ENCODE results near the gene APLN. TPM values are rescaled to one million over a fixed set of nuclear protein-coding genes. Genes with fewer than 3 reads are reported as not detected.

APLN gene
- total RNA-seq, 2 experiments from 2014 or later, result 2.4 to 2.6 TPM

- peak; percentile 50 for DNase-seq
- Mint-ChIP-seq H3K4me3 (no peak overlapping the region), H3K9me3 (no peaks in the 10 kb centered on the region), H3K27ac (no peak overlapping the region), H3K27me3 (no peaks in the 10 kb centered on the region), H3K4me1 (no peaks in the 10 kb centered on the region), H3K36me3 (no peaks in the 10 kb centered on the region)
These were observed 17.3 kb downstream of the APLN start for GRCh38 chrX:129637217-129638109.

GRCh38 chrX:129636175-129636681 lies 18.5 kb downstream of the APLN start:
- H3K36me3 Mint-ChIP-seq, result no peaks in the 10 kb centered on the region
- H3K27me3 Mint-ChIP-seq, result no peaks in the 10 kb centered on the region
- H3K4me3 Mint-ChIP-seq, result no peak overlapping the region
- no peak overlapping the region for H3K27ac Mint-ChIP-seq
- H3K9me3 Mint-ChIP-seq, result no peaks in the 10 kb centered on the region
- H3K4me1 Mint-ChIP-seq, result peaks cover 4% of the 10 kb centered on the region
- DNase-seq, result no peak

DNA sequence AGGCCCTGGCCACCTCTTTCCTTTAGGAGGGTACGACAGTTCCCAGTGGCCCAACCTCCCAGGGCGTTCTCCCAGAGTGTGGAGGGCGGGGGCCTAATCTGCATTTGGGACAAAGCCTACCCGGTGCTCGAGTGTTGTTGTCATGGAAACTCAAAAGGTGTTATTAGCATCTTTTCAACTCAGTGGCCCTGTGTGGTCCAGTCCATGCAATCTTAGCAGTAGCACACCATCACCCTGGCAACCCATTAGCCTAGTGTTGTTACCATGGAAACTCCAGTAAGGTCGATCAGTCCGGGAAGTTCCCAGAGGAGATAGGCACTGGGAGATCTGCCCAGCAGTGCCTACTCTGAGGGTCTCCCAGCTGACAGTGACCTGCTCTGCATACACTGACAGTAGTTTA lies 20.2 kb downstream of the APLN start:
- DNase-seq, result no peak
- peaks cover 4% of the 10 kb centered on the region for H3K4me1 Mint-ChIP-seq

DNA sequence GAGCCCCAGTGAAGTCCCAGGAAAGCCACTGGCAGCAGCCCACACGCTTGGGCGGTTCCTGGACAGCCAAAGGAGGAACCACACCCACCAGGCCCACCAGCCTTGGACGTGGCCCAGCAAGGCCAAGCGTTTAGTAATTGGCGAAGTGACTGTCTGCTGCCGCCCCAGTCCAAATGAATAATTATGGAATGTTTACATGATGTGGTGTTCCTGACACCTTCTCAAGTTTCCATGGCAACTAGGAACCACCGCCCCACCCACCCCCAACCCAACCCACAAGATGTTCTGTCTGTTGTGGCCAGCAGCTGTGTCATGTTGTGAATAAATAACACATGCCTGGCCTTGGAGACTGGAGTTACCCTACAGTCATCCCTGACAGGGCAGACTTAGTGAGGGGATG lies 22.3 kb downstream of the APLN start:
- no peak for DNase-seq
- H3K27me3 Mint-ChIP-seq, result no peaks in the 10 kb centered on the region
- peaks cover 4% of the 10 kb centered on the region for H3K4me1 Mint-ChIP-seq
- H3K9me3 Mint-ChIP-seq, result no peaks in the 10 kb centered on the region
- H3K36me3 Mint-ChIP-seq, result no peaks in the 10 kb centered on the region
- no peak overlapping the region for H3K4me3 Mint-ChIP-seq
- H3K27ac Mint-ChIP-seq, result no peak overlapping the region

More for the DNA sequence above, 20.2 kb downstream of the APLN start:
- no peaks in the 10 kb centered on the region for H3K36me3 Mint-ChIP-seq
- no peaks in the 10 kb centered on the region for H3K9me3 Mint-ChIP-seq
- H3K4me3 Mint-ChIP-seq, result no peak overlapping the region
- H3K27ac Mint-ChIP-seq, result no peak overlapping the region
- no peaks in the 10 kb centered on the region for H3K27me3 Mint-ChIP-seq

GRCh38 chrX:129631849-129632248 lies 22.9 kb downstream of the APLN start:
- no peak overlapping the region for H3K4me3 Mint-ChIP-seq
- no peak overlapping the region for H3K27ac Mint-ChIP-seq
- H3K4me1 Mint-ChIP-seq, result peaks cover 4% of the 10 kb centered on the region
- no peak for DNase-seq
- no peaks in the 10 kb centered on the region for H3K36me3 Mint-ChIP-seq
- H3K9me3 Mint-ChIP-seq, result no peaks in the 10 kb centered on the region
- H3K27me3 Mint-ChIP-seq, result no peaks in the 10 kb centered on the region

- Mint-ChIP-seq H3K4me3 (no peak overlapping the region), H3K27ac (no peak overlapping the region), H3K9me3 (no peaks in the 10 kb centered on the region), H3K4me1 (peaks cover 4% of the 10 kb centered on the region), H3K27me3 (no peaks in the 10 kb centered on the region), H3K36me3 (no peaks in the 10 kb centered on the region)
- no peak for DNase-seq
These were observed 24.9 kb downstream of the APLN start for GRCh38 chrX:129629837-129630236.

DNA sequence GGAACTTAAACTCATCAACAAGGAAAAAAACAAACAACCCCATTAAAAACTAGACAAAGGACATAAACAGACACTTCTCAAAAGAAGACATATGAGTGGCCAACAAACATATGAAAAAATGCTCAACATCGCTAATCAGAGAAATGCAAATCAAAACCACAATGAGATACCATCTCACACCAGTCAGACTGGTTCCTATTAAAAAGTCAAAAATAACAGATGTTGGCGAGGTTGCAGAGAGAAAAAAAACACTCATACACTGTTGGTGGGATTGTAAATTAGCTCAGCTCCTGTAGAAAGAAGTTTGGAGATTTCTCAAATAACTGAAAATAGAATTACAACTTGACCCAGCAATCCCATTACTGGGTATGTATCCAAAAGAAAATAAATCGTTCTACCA lies 28.7 kb downstream of the APLN start:
- no peak overlapping the region for H3K4me3 Mint-ChIP-seq
- no peak overlapping the region for H3K27ac Mint-ChIP-seq
- no peak for DNase-seq
- H3K36me3 Mint-ChIP-seq, result no peaks in the 10 kb centered on the region
- no peaks in the 10 kb centered on the region for H3K4me1 Mint-ChIP-seq
- H3K27me3 Mint-ChIP-seq, result peaks cover 3% of the 10 kb centered on the region
- no peaks in the 10 kb centered on the region for H3K9me3 Mint-ChIP-seq

DNA sequence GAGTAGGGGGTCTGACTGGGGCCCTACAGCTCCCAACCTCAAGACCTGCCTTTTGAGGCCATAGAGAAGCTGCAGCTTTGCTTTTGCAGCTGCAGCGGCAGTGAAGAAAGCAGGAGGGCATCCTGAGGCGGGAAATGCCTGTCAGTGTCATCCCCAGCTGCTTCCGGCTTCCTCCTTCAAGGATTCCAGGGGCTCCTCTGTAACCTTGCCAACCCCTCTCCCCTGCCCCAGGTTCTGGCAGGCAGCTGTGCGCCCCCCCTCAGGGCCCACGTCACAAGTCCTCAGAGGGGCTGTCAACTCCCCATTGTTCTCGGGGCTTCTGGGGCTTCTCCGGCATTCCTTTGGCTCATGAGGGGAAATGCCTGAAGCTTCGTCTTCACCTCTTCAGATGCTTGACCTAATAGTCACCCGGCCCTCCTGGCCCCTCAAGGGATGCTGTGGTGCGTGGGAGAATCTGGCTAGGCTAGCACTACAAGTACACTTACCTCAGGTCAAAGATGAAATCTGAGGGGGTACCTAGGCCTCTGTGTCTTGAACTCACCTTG lies 31.9 kb downstream of the APLN start:
- Mint-ChIP-seq H3K27me3 (peaks cover 3% of the 10 kb centered on the region), H3K27ac (no peak overlapping the region), H3K4me1 (no peaks in the 10 kb centered on the region), H3K36me3 (no peaks in the 10 kb centered on the region), H3K9me3 (no peaks in the 10 kb centered on the region), H3K4me3 (no peak overlapping the region)
- DNase-seq, result no peak

DNA sequence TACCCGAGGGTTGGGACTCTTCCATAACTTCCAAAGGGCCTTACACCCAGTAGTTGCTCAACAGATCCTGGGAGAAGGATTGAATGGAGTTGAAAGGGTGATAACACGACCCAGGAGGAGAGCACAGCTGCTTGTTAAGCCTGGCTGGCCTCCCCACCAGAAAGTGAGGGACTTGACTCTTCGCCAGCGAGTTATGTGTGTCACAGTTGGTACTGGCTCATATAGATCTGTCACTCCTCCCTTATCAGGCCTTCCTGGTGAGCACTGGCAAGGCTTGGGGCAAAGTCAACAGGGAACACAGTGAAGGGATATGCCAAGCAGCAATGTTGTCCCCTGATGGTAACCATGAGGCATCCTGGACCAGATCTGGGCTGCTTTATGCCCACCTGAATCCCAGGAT lies 35.8 kb downstream of the APLN start:
- H3K4me3 Mint-ChIP-seq, result no peak overlapping the region
- no peaks in the 10 kb centered on the region for H3K4me1 Mint-ChIP-seq
- DNase-seq, result no peak
- peaks cover 3% of the 10 kb centered on the region for H3K27me3 Mint-ChIP-seq
- H3K9me3 Mint-ChIP-seq, result no peaks in the 10 kb centered on the region
- no peaks in the 10 kb centered on the region for H3K36me3 Mint-ChIP-seq
- H3K27ac Mint-ChIP-seq, result no peak overlapping the region

GRCh38 chrX:129617420-129617819 lies 37.3 kb downstream of the APLN start:
- DNase-seq, result no peak
- no peak overlapping the region for H3K4me3 Mint-ChIP-seq
- no peaks in the 10 kb centered on the region for H3K9me3 Mint-ChIP-seq
- H3K27me3 Mint-ChIP-seq, result no peaks in the 10 kb centered on the region
- H3K36me3 Mint-ChIP-seq, result no peaks in the 10 kb centered on the region
- no peaks in the 10 kb centered on the region for H3K4me1 Mint-ChIP-seq
- no peak overlapping the region for H3K27ac Mint-ChIP-seq

DNA sequence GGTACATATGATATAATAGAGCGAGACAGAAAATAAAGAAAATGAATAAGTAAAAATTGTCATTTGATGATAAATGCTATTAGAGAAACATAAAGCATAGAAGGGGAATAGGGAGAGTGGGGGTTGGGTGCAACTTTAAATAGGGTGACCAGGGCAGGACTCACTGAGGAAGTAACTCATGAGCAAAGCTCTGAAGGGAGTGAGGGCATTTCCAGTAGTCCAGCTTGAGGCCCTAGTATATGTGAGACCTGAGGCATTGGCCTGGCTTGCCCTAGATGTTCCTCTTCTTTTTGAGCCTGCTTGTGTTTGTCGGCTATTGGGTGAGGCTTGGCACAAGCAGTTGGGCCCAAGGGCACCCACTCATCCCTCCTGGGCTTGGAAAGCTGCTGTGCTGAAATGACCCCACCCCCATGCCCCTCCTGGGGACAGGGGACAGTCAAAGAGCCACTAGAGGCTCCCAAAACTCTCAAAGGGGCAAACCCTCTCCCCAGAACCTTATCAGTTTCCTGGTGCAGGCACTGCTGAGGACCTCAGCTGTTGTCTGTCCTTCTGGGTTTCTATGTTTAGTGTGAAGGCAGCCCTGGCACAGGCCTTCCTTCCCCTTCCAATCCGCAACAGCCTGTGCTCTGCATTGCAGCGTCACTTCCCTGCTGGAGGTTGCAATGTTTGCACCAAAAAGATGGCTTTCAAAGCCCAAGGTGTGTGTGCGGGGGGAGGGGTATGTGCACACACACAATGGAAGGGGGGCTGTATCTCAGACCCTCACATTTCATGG lies 40.1 kb downstream of the APLN start:
- Mint-ChIP-seq H3K4me3 (no peak overlapping the region), H3K27ac (no peak overlapping the region), H3K36me3 (no peaks in the 10 kb centered on the region), H3K9me3 (no peaks in the 10 kb centered on the region), H3K4me1 (no peaks in the 10 kb centered on the region), H3K27me3 (no peaks in the 10 kb centered on the region)
- no peak for DNase-seq

DNA sequence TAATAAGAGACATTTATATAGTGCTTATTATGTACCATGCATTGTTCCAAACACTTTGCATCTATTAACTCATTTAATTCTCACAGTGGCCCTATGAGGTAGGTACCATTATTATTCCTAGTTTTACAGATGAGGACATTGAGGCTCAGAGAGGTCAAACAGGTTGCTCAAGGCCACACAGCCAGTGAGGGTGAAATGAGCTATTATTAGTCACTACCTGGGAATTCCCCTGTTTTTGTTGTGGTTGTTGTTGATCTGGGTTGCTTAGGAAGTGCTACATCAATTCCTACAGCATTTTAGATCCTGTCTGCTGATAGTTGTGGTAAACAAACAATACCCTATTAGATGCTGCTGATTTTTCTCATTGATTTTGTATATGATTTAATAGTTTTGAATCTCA lies 41.2 kb downstream of the APLN start:
- DNase-seq, result no peak
- Mint-ChIP-seq H3K36me3 (no peaks in the 10 kb centered on the region), H3K27ac (no peak overlapping the region), H3K4me1 (no peaks in the 10 kb centered on the region), H3K4me3 (no peak overlapping the region), H3K27me3 (no peaks in the 10 kb centered on the region), H3K9me3 (no peaks in the 10 kb centered on the region)

DNA sequence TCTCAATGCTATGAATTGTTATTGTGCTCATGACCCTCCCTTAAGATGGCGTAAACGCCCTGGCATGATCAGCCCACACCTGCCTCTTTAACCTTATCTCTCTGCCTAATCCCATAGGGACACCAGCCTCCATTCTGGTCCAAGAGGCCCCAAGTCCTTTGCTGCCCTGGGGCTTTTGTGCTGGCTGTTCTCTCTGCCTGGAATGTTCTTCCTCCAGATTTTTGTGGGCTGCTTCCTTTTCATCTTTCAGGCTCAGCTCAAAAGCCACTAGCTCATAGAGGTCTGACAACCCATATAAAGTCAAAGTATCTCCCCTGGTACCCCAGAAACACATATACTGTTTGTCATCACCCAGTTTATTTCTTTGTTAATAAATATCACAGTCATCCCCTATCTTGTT lies 42.4 kb downstream of the APLN start:
- Mint-ChIP-seq H3K4me3 (no peak overlapping the region), H3K4me1 (no peaks in the 10 kb centered on the region), H3K27me3 (no peaks in the 10 kb centered on the region), H3K36me3 (no peaks in the 10 kb centered on the region), H3K27ac (no peak overlapping the region), H3K9me3 (no peaks in the 10 kb centered on the region)
- no peak for DNase-seq

DNA sequence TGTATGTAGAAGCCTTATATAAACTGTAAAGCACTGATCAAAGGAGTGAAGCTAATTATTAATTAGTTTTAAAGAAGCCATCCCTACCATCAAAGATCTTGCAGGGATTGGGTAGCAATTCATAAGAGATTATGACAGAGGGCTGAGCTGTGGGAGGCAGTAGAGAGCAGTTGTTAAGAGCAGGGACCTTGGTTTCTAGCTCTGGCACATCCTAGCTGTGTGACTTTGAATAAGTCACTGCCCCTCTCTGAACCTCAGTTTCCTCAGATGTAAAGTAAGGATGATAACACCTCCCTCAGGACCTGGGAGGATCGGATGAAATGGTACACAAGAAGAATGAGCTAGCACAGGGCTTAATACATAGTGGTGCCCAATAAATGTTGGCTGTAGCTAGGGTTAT lies 45.4 kb downstream of the APLN start:
- Mint-ChIP-seq H3K27ac (no peak overlapping the region), H3K4me3 (no peak overlapping the region), H3K9me3 (no peaks in the 10 kb centered on the region), H3K4me1 (peaks cover 2% of the 10 kb centered on the region), H3K27me3 (no peaks in the 10 kb centered on the region), H3K36me3 (no peaks in the 10 kb centered on the region)
- no peak for DNase-seq

DNA sequence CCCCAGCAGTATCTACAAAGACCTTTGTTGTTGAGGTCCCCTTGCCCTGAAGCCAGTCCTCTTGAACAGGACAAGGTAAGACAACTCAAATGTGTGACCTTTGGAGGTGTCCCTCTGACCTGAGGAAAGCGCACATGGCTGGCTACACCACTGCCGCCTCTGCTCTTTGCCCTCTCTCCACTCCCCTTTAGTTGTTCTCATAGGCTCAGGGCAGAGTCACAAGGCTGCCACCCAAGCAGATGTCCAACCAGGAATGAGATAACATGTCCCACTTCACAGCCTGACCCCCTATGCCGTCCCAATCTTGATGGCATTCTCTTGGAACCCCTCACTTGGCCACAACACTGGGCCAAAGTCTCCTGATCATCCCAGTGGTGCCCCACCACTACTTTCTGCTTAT lies 46.3 kb downstream of the APLN start:
- no peak for DNase-seq
- H3K4me1 Mint-ChIP-seq, result peaks cover 8% of the 10 kb centered on the region
- H3K4me3 Mint-ChIP-seq, result no peak overlapping the region
- no peaks in the 10 kb centered on the region for H3K27me3 Mint-ChIP-seq
- no peaks in the 10 kb centered on the region for H3K36me3 Mint-ChIP-seq
- no peak overlapping the region for H3K27ac Mint-ChIP-seq
- H3K9me3 Mint-ChIP-seq, result no peaks in the 10 kb centered on the region

Measured in activated naive CD8-positive, alpha-beta T cell treated with anti-CD3 and anti-CD28 coated beads for 36 hours (primary cell).